Stimulated activated memory B cell treated with anti-CD40 and anti-IgM and Interleukin-4, amounts not matched to agents 10 μg/mL and 1 μg/mL and 100 μg/mL, for 72 hours (primary cell): ENCODE results near the gene SRRT.

Experiments
- ATAC-seq: fragments of 150-1000 bp; cut with Tn5 transposase; 2 replicates; pipeline ENCODE4 v1.10.0; 2021
- H3K27ac Mint-ChIP-seq: one replicate; pipeline ENCODE4 v1.8.0; 2022; ENCODE audit warnings: mild to moderate bottlenecking, mixed read lengths
- H3K27me3 Mint-ChIP-seq: one replicate; pipeline ENCODE4 v1.8.0; 2022; ENCODE audit warnings: mixed read lengths
- H3K36me3 Mint-ChIP-seq: one replicate; pipeline ENCODE4 v1.8.0; 2022; ENCODE audit warnings: mixed read lengths
- H3K4me1 Mint-ChIP-seq: one replicate; pipeline ENCODE4 v1.8.0; 2022; ENCODE audit warnings: mixed read lengths
- H3K4me3 Mint-ChIP-seq: one replicate; pipeline ENCODE4 v1.8.0; 2022; ENCODE audit warnings: mild to moderate bottlenecking, moderate library complexity, mixed read lengths
- H3K9me3 Mint-ChIP-seq: one replicate; pipeline ENCODE4 v1.8.0; 2022; ENCODE audit warnings: mixed read lengths

Gene SRRT

DNA sequence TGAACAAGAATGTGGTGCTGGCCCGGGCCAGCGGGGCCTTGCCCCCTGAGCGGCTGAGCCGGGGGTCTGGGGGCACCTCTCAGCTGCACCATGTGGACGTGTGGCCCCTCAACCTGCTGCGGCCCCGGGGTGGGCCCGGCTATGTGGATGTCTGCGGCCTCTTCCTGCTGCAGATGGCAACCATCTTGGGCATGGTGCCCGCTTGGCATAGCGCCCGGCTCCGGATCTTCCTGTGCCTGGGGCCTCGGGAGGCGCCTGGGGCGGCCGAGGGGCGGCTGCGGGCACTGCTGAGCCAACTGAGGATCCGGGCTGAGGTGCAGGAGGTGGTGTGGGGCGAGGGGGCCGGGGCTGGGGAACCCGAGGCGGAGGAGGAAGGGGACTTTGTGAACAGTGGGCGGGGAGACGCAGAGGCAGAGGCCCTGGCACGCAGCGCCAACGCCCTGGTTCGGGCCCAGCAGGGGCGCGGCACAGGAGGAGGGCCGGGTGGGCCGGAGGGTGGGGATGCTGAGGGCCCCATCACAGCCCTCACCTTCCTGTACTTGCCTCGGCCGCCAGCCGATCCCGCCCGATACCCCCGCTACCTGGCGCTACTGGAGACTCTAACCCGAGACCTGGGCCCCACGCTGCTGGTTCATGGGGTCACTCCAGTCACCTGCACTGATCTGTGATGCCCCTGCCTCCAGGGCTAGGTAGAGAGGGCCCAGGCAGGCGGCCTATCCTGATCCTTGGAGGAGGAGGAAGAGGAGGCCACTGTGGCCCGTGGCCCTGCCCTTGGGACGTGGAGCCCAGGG is 8.8 kb upstream of the SRRT start:
- H3K9me3 Mint-ChIP-seq = no peaks in the 10 kb centered on the region
- peak overlapping the region; percentile 96 for H3K27ac Mint-ChIP-seq
- H3K4me3 Mint-ChIP-seq = peak overlapping the region; percentile 87
- H3K27me3 Mint-ChIP-seq = no peaks in the 10 kb centered on the region
- peaks cover 37% of the 10 kb centered on the region for H3K36me3 Mint-ChIP-seq
- peaks cover 26% of the 10 kb centered on the region for H3K4me1 Mint-ChIP-seq
- ATAC-seq = peak; percentile 40

- Mint-ChIP-seq H3K36me3 (peaks cover 40% of the 10 kb centered on the region), H3K27me3 (no peaks in the 10 kb centered on the region), H3K27ac (peak overlapping the region; percentile 96), H3K4me1 (peaks cover 26% of the 10 kb centered on the region), H3K4me3 (peak overlapping the region; percentile 87), H3K9me3 (no peaks in the 10 kb centered on the region)
- ATAC-seq = no peak
These were observed 8.2 kb upstream of the SRRT start for GRCh38 chr7:100866729-100867039.

DNA sequence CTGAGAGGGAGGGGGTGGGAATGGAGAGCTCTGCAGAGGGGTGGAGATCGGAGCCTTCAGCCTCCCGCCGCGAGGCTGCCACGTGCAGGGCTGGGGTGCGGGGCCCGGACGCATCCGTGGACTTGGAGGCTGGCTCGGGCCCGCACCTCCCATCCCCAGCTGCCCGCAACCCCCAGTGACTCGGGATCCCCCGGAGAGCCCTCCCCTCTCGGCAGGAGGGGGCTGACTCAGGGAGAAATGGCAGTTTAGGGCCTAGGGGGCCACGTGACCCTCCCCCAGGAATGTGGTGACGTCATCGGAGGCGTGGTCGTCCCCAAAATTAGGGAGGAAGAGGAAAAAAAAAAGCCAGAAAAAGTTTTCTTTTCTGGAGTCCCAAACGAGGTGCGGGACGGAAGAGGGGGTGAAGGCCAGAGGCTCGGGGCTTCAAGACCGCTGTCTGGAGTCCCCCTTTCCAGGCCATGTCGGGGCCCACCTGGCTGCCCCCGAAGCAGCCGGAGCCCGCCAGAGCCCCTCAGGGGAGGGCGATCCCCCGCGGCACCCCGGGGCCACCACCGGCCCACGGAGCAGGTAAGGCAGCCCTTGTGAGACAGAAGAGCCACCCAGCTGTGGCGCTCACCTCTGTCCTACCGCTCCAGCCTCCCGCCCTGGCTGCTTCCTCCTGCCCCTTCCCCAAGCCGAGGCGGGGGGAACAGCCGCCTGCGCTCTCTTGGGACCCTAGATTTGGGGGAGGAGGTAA is 7.7 kb upstream of the SRRT start, which contains the start of gene TRIP6:
TRIP6 (plus strand) TSS at position 348 of the 736 bp plus-strand sequence; CDS start at position 459, 111 bp downstream.
- ATAC-seq = peak; percentile 65
- H3K27me3 Mint-ChIP-seq = no peaks in the 10 kb centered on the region
- H3K36me3 Mint-ChIP-seq = peaks cover 40% of the 10 kb centered on the region
- peak within 1 kb of the TSS; percentile 96 for H3K27ac Mint-ChIP-seq
- H3K4me1 Mint-ChIP-seq = peaks cover 26% of the 10 kb centered on the region
- no peaks in the 10 kb centered on the region for H3K9me3 Mint-ChIP-seq
- peak within 1 kb of the TSS; percentile 87 for H3K4me3 Mint-ChIP-seq

GRCh38 chr7:100867776-100868485 is 7.0 kb upstream of the SRRT start:
- Mint-ChIP-seq H3K9me3 (no peaks in the 10 kb centered on the region), H3K27ac (peak overlapping the region; percentile 96), H3K4me3 (peak overlapping the region; percentile 87), H3K27me3 (no peaks in the 10 kb centered on the region), H3K4me1 (peaks cover 26% of the 10 kb centered on the region), H3K36me3 (peaks cover 38% of the 10 kb centered on the region)
- peak; percentile 31 for ATAC-seq

DNA sequence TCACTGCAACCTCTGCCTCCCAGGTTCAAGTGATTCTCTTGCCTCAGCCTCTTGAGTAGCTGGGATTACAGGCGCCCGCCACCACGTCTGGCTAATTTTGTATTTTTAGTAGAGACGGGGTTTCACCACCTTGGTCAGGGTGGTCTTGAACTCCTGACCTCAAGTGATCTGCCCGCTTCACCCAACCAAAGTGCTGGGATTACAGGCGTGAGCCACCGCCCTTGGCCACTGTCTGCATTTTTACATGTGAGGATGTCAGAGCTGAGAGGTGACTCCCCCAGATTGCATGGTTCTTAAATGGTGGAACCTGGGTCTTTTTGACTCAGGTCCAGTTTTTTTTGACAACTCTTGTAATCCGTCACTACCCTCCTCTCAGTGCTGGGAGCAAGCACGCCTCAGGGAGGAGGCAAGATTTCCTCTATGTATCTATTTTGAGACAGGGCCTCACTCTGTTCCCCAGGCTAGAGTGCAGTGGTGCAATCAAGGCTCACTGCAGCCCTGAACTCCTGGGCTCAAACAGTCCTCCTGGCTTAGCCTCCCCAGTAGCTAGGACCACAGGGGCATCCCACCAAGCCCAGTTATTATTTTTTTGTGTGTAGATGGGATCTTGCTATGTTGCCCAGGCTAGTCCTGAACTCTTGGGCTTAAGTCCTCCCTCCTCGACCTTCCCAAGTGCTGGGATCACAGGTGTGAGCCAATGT is 1.2 kb upstream of the SRRT start:
- no peak for ATAC-seq
- H3K27me3 Mint-ChIP-seq = no peaks in the 10 kb centered on the region
- peak overlapping the region; percentile 96 for H3K4me3 Mint-ChIP-seq
- peaks cover 52% of the 10 kb centered on the region for H3K36me3 Mint-ChIP-seq
- no peaks in the 10 kb centered on the region for H3K9me3 Mint-ChIP-seq
- H3K4me1 Mint-ChIP-seq = peaks cover 37% of the 10 kb centered on the region
- peak overlapping the region; percentile 97 for H3K27ac Mint-ChIP-seq

DNA sequence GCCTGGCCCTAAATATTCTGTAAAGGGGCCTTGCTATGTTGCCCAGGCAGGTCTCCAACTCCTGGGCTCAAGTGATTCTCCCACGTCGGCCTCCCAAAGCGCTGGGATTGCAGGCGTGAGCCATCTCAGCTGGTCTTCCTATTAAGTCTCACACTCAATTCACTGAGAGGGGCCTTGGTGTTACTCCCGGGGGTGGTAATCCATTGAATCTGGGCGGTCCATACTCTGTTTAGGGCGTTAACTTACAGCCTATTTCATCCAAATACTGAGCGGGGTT is 665 bp upstream of the SRRT start:
- H3K27me3 Mint-ChIP-seq = no peaks in the 10 kb centered on the region
- H3K4me3 Mint-ChIP-seq = peak overlapping the region; percentile 96
- peak overlapping the region; percentile 97 for H3K27ac Mint-ChIP-seq
- peaks cover 56% of the 10 kb centered on the region for H3K36me3 Mint-ChIP-seq
- H3K9me3 Mint-ChIP-seq = no peaks in the 10 kb centered on the region
- H3K4me1 Mint-ChIP-seq = peaks cover 39% of the 10 kb centered on the region
- ATAC-seq = no peak

DNA sequence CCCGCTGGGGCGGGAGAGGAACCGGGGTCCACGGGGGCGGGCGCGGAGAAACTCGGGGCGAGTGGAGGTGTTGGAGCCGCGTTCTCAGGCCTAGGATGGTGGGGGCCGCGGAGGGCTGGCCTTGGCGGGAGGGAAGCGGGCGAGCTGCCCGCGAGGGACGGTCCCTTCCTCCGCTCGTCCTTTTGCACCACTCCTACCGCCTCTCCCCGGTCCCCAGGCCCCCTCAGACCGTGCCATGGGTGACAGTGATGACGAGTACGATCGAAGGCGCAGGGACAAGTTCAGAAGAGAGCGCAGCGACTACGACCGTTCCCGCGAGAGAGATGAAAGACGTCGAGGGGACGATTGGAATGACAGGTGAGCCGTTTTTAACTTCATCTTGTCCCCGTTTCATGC is 451 bp downstream of the SRRT start:
- Mint-ChIP-seq H3K27me3 (no peaks in the 10 kb centered on the region), H3K27ac (peak overlapping the region; percentile 97), H3K4me1 (peaks cover 49% of the 10 kb centered on the region), H3K9me3 (no peaks in the 10 kb centered on the region), H3K4me3 (peak overlapping the region; percentile 96), H3K36me3 (peaks cover 64% of the 10 kb centered on the region)
- ATAC-seq = peak; percentile 70

- Mint-ChIP-seq H3K4me3 (no peak overlapping the region), H3K4me1 (peaks cover 57% of the 10 kb centered on the region), H3K9me3 (no peaks in the 10 kb centered on the region), H3K27ac (no peak overlapping the region), H3K36me3 (peaks cover 69% of the 10 kb centered on the region), H3K27me3 (no peaks in the 10 kb centered on the region)
- ATAC-seq = no peak
These were observed 3.1 kb downstream of the SRRT start for GRCh38 chr7:100878013-100878412.

DNA sequence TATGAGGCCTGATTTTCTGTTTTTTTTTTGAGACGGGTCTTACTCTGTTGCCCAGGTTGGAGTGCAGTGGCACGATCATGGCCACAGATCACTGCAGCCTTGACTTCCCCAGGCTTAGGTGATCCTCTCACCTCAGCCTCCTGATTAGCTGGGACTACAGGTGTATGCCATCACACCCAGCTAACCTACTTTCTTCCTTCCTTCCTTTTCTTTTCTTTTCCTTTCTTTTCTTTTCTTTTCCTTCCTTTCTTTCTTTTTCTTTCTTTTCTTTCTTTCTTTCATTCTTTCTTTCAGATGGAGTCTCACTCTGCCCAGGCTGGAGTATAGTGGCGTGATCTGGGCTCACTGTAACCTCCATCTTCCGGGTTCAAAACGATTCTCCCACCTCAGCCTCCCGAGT is 3.8 kb downstream of the SRRT start:
- H3K9me3 Mint-ChIP-seq = no peaks in the 10 kb centered on the region
- H3K27me3 Mint-ChIP-seq = no peaks in the 10 kb centered on the region
- peak overlapping the region; percentile 58 for H3K27ac Mint-ChIP-seq
- H3K36me3 Mint-ChIP-seq = peaks cover 70% of the 10 kb centered on the region
- H3K4me3 Mint-ChIP-seq = no peak overlapping the region
- no peak for ATAC-seq
- H3K4me1 Mint-ChIP-seq = peaks cover 62% of the 10 kb centered on the region

GRCh38 chr7:100879685-100880261 is 4.9 kb downstream of the SRRT start:
- Mint-ChIP-seq H3K4me3 (no peak overlapping the region), H3K27ac (no peak overlapping the region), H3K36me3 (peaks cover 78% of the 10 kb centered on the region), H3K27me3 (no peaks in the 10 kb centered on the region), H3K4me1 (peaks cover 68% of the 10 kb centered on the region), H3K9me3 (no peaks in the 10 kb centered on the region)
- no peak for ATAC-seq

DNA sequence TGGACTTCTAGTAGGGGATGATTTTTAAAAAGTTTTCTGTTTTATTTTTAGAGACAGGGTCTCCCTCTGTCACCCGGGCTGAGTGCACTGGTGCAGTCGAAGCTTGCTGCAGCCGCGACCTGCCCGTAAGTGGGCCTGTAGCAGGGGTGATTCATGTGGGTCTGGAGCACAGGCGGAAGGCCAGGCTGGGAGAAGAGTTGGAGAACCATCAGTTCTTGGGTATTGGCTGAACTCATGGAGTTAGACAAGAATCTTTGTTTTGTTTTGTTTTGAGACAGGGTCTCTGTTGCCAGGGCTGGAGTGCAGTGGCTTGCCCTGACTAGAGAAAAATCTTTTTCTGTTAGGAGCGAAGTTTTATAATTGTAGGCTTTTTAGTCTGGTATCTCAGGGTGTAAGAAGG is 5.7 kb downstream of the SRRT start:
- Mint-ChIP-seq H3K27ac (no peak overlapping the region), H3K9me3 (no peaks in the 10 kb centered on the region), H3K27me3 (no peaks in the 10 kb centered on the region), H3K4me3 (no peak overlapping the region), H3K4me1 (peaks cover 68% of the 10 kb centered on the region), H3K36me3 (peaks cover 78% of the 10 kb centered on the region)
- no peak for ATAC-seq

- peaks cover 81% of the 10 kb centered on the region for H3K36me3 Mint-ChIP-seq
- H3K27me3 Mint-ChIP-seq = no peaks in the 10 kb centered on the region
- no peaks in the 10 kb centered on the region for H3K9me3 Mint-ChIP-seq
- ATAC-seq = no peak
- H3K27ac Mint-ChIP-seq = no peak overlapping the region
- no peak overlapping the region for H3K4me3 Mint-ChIP-seq
- peaks cover 70% of the 10 kb centered on the region for H3K4me1 Mint-ChIP-seq
These were observed 6.2 kb downstream of the SRRT start for GRCh38 chr7:100881136-100881535.

GRCh38 chr7:100882201-100882600 is 7.3 kb downstream of the SRRT start:
- H3K4me1 Mint-ChIP-seq = peaks cover 70% of the 10 kb centered on the region
- no peak overlapping the region for H3K27ac Mint-ChIP-seq
- H3K27me3 Mint-ChIP-seq = no peaks in the 10 kb centered on the region
- no peak overlapping the region for H3K4me3 Mint-ChIP-seq
- no peak for ATAC-seq
- H3K9me3 Mint-ChIP-seq = no peaks in the 10 kb centered on the region
- H3K36me3 Mint-ChIP-seq = peaks cover 83% of the 10 kb centered on the region

- Mint-ChIP-seq H3K9me3 (no peaks in the 10 kb centered on the region), H3K27me3 (no peaks in the 10 kb centered on the region), H3K36me3 (peaks cover 91% of the 10 kb centered on the region), H3K4me3 (no peak overlapping the region), H3K27ac (peak overlapping the region; percentile 8), H3K4me1 (peaks cover 74% of the 10 kb centered on the region)
- ATAC-seq = no peak
These were observed 8.1 kb downstream of the SRRT start for GRCh38 chr7:100882785-100883526.
